T-helper 2 cell treated with Interferon-gamma antibody and Interleukin-4, amounts not matched to agents 5 μg/mL and 100 μg/mL, for 36 hours (primary cell): ENCODE results near the gene ZBTB24.

Experiments used
- DNase-seq: peaks from one replicate; pipeline ENCODE4 v3.0.0; 2021; ENCODE audit warnings: low spot score
- H3K27ac Mint-ChIP-seq: one replicate; pipeline ENCODE4 v1.8.0; 2021; ENCODE audit warnings: mild to moderate bottlenecking, mixed read lengths
- H3K27me3 Mint-ChIP-seq: one replicate; pipeline ENCODE4 v1.8.0; 2021; ENCODE audit warnings: low read depth, mixed read lengths
- H3K36me3 Mint-ChIP-seq: one replicate; pipeline ENCODE4 v1.8.0; 2021; ENCODE audit warnings: low read depth, mixed read lengths
- H3K4me1 Mint-ChIP-seq: one replicate; pipeline ENCODE4 v1.8.0; 2021; ENCODE audit warnings: low read depth, mixed read lengths
- H3K4me3 Mint-ChIP-seq: one replicate; pipeline ENCODE4 v1.8.0; 2022; ENCODE audit warnings: mild to moderate bottlenecking, moderate library complexity, mixed read lengths
- H3K9me3 Mint-ChIP-seq: one replicate; pipeline ENCODE4 v1.8.0; 2021; ENCODE audit warnings: mixed read lengths

ZBTB24 gene

DNA sequence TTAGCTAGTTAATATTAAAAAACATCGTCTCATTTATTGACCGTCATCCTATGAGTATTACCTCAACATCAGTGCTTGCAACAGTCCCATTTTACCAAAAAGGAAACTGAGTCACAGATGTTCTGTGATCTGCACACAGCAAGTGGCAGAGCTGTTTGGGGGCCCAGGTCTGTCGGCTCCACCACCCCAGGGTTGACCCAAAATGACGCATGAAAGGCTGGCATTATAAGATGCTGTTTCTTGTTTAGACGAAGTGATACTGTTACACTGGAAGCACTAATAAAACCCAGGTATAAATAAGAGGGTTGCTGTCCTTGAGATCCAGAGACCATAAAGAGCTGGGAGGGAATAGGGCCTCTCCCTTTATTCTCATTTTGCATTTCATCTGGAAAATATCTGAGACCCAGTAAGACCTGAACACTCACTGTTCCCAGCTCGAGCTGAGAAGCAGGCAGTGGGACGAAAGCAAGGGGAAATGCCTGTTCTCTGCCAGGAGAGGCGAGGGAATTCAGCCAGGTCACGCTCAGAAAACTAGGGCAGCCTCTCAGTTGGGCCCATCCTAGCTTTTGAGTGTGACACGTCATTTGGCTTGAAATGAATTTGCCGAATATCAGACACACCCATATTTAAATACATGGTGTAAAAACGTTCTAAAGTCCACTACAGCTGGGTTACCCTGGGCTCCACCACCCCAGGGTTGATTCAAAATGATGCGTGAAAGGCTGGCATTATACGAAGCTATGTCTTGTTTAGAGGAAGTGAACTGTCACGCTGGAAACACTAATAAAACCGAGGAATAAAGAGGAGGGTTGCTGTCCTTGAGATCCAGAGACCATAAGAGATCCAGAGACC is 26.1 kb downstream of the ZBTB24 start:
- H3K36me3 Mint-ChIP-seq = peaks cover 28% of the 10 kb centered on the region
- DNase-seq = no peak
- peak overlapping the region; percentile 58 for H3K4me3 Mint-ChIP-seq
- peaks cover 4% of the 10 kb centered on the region for H3K9me3 Mint-ChIP-seq
- H3K27me3 Mint-ChIP-seq = no peaks in the 10 kb centered on the region
- peak overlapping the region; percentile 34 for H3K27ac Mint-ChIP-seq
- peaks cover 56% of the 10 kb centered on the region for H3K4me1 Mint-ChIP-seq

DNA sequence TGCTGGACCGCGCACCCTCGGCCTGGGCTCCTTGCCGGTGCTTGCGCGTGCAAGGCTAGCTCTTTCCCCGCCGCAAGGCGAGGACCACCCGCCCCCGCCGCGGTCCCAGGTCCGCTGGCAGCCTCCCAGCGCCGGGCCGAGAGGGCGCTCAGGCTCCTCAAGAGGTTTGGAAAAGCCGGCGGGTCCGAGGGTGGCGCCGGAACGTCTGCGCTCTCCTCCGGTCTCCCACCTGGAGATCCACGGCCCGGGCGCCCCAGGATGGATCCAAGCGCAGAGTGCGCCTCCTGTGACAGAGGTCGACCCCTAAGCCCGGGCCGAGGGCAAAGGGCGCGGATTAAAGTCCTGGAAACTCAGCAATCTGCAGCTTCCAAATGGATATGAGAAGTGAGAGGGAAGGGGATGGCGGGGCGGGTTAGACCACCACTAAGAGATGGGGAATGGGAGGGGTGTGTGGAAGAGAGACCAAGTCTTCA is 26.9 kb downstream of the ZBTB24 start:
- H3K36me3 Mint-ChIP-seq = peaks cover 27% of the 10 kb centered on the region
- no peak for DNase-seq
- peaks cover 55% of the 10 kb centered on the region for H3K4me1 Mint-ChIP-seq
- H3K27me3 Mint-ChIP-seq = no peaks in the 10 kb centered on the region
- H3K4me3 Mint-ChIP-seq = peak overlapping the region; percentile 58
- H3K27ac Mint-ChIP-seq = peak overlapping the region; percentile 15
- peaks cover 2% of the 10 kb centered on the region for H3K9me3 Mint-ChIP-seq

DNA sequence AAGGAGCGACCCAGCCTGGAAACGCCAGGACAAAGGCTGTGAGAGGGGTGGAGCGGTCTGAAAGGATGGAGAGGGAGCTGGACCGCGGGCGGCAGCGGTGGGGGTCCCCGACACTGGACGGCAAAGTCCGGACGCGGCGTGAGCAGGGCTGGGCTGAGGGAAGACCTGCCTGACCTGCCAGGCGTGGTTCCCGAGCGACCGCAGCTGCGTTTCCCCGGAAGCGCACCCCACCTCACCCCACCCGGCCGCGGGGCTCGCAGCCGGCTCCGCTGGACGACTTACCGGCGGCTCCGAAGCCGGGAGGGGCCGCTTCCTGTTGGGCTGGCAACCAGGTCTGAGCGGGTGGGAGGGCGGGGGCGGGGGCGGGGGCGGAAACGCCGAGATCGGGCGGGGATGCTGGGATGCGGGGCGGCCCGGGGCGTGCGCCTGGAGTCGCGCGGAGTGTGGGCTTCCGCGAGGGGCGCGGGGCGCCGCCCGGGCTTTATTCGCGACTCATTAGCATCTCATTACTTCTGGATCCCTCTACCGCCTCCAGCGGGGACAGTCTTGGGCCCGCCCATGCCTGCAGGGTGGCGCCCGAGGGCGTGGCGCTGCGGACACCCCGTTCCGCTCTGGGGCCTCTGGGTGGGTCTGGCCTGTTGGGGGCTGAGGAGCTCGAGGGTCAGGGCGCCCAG is 27.4 kb downstream of the ZBTB24 start, which contains the start of gene MICAL1:
Gene MICAL1, minus strand, starts transcription at position 336 of the 674 bp plus-strand sequence. CDS start 1,576 bp downstream, outside the sequence.
- no peaks in the 10 kb centered on the region for H3K9me3 Mint-ChIP-seq
- DNase-seq = peak; percentile 69
- peaks cover 28% of the 10 kb centered on the region for H3K36me3 Mint-ChIP-seq
- H3K27me3 Mint-ChIP-seq = no peaks in the 10 kb centered on the region
- H3K4me1 Mint-ChIP-seq = peaks cover 55% of the 10 kb centered on the region
- peak within 1 kb of the TSS; percentile 97 for H3K27ac Mint-ChIP-seq
- H3K4me3 Mint-ChIP-seq = peak within 1 kb of the TSS; percentile 96

DNA sequence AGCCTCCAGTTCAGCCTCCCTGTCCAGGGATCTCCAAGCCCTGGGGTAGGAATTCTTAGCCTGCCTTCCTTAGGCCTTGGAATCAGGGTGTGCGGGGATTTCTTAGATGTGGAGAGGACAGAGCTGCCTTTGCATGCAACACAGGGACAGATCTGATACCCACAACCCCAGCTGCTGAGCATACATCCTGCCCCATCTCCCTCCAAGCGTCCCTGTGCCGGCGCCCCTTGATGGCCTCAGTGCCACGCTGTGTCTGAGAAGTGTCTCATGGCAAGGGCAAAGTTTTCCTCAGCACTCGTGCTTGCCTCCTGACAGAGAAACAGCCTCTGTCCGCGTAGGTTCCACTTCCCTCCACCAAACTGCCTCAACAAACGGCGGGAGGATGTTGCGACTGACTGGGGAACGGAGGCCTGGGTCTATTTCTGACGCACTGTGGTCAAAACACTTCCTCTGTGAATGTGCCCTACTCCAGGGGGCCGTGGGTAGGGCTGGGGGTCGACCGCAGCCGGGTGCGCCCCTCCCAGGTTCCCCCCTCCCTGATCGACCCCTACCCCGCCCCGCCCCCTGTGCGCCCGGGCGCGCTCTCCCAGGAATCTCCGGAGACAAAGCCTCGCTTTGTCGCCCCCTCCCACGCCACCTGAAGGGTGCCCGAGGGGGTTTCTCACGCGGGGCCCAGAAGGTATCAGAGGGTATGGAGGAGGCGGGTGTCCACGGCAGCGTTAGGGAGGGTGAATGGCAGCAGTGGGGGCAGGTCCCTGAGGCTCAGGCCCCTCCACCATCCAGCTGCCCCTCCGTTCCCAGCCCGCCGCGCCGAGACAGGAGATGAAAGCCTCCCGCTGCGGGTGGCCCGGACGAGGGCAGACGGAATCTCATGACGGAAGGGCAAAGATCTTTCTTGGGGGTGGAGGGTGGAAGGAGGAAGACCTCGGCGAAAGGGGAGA is 28.3 kb downstream of the ZBTB24 start:
- no peaks in the 10 kb centered on the region for H3K27me3 Mint-ChIP-seq
- H3K36me3 Mint-ChIP-seq = peaks cover 34% of the 10 kb centered on the region
- peaks cover 60% of the 10 kb centered on the region for H3K4me1 Mint-ChIP-seq
- no peaks in the 10 kb centered on the region for H3K9me3 Mint-ChIP-seq
- peak; percentile 58 for DNase-seq
- H3K4me3 Mint-ChIP-seq = peak overlapping the region; percentile 96
- H3K27ac Mint-ChIP-seq = peak overlapping the region; percentile 97

DNA sequence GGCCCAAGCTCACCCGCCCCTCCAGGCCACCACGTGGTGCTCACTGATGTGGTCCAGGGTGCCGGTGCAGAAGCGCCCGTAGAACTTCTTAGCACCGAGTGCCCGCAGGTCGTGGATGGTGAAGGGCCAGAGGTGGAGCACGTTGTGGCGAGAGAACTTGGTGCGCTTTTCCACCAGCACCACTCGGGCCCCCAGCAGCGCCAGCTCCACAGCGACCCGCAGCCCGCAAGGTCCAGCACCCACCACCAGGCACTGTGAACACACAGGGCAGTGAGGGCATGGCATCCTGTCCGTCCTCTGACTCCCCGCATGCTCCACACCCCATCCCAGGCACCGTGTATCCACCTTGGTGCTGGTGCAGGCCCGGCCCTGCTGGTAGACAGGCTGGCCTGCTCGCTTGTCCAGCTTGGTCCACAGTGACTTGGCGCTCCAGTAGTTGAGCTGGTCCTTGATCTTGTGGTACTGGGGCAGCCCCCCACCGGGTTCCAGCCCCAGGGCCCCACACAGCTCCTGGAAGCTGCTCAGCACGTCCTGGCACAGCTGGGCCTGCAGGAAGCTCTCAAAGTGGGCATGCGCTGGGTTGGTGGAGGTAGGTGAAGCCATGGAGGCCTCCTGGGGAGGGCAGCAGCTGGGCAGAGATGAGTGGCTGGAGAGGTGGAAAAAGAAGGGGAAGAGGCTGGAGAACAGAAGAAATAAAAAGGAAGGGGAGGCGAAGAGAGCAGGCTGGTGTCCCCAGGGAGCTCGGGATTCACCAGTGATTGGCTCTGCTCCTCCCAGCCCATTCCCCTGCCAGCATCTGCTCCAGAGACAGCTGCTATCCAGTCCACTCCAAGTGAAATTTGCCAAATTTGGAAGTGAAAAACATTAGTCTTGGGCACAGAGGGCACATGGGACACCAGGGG is 29.2 kb downstream of the ZBTB24 start:
- DNase-seq = no peak
- H3K4me1 Mint-ChIP-seq = peaks cover 55% of the 10 kb centered on the region
- peaks cover 35% of the 10 kb centered on the region for H3K36me3 Mint-ChIP-seq
- peak overlapping the region; percentile 95 for H3K27ac Mint-ChIP-seq
- no peaks in the 10 kb centered on the region for H3K9me3 Mint-ChIP-seq
- no peaks in the 10 kb centered on the region for H3K27me3 Mint-ChIP-seq
- peak overlapping the region; percentile 91 for H3K4me3 Mint-ChIP-seq

DNA sequence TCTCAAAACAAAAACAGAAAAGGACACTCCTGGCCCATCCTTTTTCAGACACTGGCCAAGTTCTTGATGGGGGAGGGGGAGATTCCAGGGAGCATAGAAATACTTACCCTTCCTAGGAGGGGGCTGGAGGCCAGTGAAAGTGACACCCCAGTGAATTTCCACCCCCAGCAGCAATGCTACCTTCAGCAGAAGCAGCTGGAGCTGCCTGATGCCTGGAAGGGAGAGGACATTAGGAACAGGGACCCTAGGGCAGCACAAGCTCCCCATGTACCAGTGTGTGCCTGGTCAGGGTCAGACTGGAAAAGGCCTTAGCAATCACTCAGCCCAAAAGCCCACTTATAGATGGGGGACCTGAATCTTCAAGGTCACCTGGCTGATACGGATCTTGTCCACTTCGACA is 29.9 kb downstream of the ZBTB24 start:
- peaks cover 56% of the 10 kb centered on the region for H3K4me1 Mint-ChIP-seq
- DNase-seq = no peak
- peak overlapping the region; percentile 15 for H3K27ac Mint-ChIP-seq
- H3K9me3 Mint-ChIP-seq = no peaks in the 10 kb centered on the region
- H3K4me3 Mint-ChIP-seq = peak overlapping the region; percentile 91
- no peaks in the 10 kb centered on the region for H3K27me3 Mint-ChIP-seq
- H3K36me3 Mint-ChIP-seq = peaks cover 36% of the 10 kb centered on the region

DNA sequence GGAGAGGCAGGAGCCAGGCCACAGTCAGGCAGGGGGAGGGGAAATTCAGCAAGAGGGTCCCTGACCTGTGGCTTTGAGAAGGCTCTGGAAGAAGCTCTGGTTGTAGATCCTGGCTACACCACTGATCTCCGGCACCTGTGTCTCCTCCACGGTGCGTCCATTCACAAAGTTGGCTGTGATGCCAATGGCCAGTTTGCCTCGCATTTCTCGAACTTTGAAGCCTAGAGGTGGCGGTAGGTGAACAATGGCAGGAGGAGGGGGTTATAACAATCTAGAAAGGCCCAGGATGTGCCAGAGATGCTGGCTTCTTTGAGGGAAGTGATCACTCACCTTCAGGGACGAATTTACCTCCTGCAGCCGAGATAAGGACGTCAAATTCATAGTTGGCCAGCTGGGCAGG is 30.8 kb downstream of the ZBTB24 start:
- H3K36me3 Mint-ChIP-seq = peaks cover 43% of the 10 kb centered on the region

DNA sequence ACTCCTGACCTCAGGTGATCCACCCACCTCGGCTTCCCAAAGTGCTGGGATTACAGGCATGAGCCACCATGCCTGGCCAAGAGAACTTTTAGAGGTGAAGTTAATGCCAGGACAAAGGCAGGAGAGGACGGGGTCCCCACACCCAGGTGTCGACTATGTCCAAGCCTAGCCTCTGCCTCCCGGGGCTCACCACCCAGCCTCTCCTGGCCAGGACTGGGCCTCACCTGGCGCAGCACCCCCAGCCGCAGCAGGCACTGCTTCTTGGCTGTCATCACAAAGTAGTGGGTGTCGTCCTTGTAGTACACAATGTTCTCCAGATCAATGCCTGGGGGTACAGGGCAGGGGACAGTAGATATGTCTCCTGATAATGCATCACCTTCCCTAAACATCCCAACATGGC is 31.6 kb downstream of the ZBTB24 start:
- H3K4me1 Mint-ChIP-seq = peaks cover 50% of the 10 kb centered on the region
- H3K27ac Mint-ChIP-seq = no peak overlapping the region
- no peaks in the 10 kb centered on the region for H3K27me3 Mint-ChIP-seq
- no peaks in the 10 kb centered on the region for H3K9me3 Mint-ChIP-seq
- H3K36me3 Mint-ChIP-seq = peaks cover 48% of the 10 kb centered on the region
- H3K4me3 Mint-ChIP-seq = no peak overlapping the region
- no peak for DNase-seq

More for the DNA sequence above, 30.8 kb downstream of the ZBTB24 start:
- H3K4me1 Mint-ChIP-seq = peaks cover 49% of the 10 kb centered on the region
- DNase-seq = no peak
- peak overlapping the region; percentile 63 for H3K27ac Mint-ChIP-seq
- peak overlapping the region; percentile 55 for H3K4me3 Mint-ChIP-seq
- H3K9me3 Mint-ChIP-seq = no peaks in the 10 kb centered on the region
- H3K27me3 Mint-ChIP-seq = no peaks in the 10 kb centered on the region

DNA sequence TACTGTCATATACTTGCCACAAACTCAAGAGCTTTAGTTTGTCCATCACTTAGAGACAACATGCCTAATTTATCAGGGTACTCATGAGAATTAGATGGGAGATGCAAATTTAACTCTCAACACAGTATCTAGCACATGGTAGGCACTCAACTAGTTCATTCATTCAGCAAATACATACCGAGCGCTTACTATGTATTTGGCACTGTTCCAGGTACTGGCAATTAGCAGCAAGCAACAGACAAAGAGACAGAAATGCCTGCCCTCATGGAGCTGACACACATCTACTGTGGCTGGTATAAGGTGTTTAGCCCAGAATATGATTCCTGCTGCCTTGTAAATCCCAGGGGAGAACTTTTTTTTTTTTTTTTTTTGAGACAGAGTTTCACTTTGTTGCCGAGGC is 32.2 kb downstream of the ZBTB24 start:
- no peaks in the 10 kb centered on the region for H3K27me3 Mint-ChIP-seq
- H3K4me1 Mint-ChIP-seq = peaks cover 50% of the 10 kb centered on the region

DNA sequence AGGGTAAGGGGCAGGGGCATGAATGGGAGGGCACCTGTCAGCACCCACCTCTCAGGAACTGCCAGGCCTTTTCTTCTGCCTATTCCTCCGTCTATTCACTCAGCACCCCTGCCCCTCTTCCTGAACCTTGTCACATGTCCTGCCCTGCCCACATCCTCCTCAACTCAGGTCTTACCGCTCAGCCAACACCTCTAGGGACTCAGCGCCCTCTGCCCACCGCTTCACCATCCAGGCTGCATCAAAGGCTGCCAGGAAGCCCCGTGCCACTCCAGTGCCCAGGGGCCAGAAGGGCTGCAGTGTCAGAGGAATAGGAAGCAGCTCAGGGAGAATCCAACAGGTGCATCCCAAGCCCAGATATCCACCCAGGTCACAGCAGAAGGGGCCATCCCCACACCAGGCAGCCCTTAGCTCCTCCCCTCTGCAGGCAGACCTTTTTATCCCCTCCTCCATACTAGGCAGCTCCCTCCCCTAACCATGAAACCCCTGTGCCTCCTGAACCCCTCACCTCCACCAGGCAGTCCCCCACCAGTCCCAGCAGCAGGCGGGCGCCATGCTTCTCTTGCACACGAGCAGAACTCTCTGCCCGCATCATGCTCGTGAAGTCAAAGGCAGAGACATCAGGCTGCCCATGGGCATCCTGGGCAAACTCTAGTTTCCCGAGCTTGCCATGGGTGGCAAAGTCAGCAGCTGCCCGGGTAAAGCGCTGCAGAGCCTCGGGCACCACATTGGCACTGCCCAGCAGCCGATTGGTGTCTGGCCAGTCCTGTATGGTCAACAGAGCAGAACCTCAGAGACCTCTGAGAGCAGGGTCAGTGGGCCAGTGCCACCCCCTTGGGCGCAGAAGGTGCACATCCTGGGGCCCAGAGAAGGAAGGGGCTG is 33.0 kb downstream of the ZBTB24 start:
- Mint-ChIP-seq H3K27ac (peak overlapping the region; percentile 56), H3K9me3 (no peaks in the 10 kb centered on the region), H3K4me1 (peaks cover 50% of the 10 kb centered on the region), H3K4me3 (peak overlapping the region; percentile 75), H3K36me3 (peaks cover 57% of the 10 kb centered on the region), H3K27me3 (no peaks in the 10 kb centered on the region)
- DNase-seq = no peak

More for the DNA sequence above, 32.2 kb downstream of the ZBTB24 start:
- no peak overlapping the region for H3K4me3 Mint-ChIP-seq
- no peak for DNase-seq
- H3K27ac Mint-ChIP-seq = peak overlapping the region; percentile 27
- H3K36me3 Mint-ChIP-seq = peaks cover 52% of the 10 kb centered on the region
- no peaks in the 10 kb centered on the region for H3K9me3 Mint-ChIP-seq

DNA sequence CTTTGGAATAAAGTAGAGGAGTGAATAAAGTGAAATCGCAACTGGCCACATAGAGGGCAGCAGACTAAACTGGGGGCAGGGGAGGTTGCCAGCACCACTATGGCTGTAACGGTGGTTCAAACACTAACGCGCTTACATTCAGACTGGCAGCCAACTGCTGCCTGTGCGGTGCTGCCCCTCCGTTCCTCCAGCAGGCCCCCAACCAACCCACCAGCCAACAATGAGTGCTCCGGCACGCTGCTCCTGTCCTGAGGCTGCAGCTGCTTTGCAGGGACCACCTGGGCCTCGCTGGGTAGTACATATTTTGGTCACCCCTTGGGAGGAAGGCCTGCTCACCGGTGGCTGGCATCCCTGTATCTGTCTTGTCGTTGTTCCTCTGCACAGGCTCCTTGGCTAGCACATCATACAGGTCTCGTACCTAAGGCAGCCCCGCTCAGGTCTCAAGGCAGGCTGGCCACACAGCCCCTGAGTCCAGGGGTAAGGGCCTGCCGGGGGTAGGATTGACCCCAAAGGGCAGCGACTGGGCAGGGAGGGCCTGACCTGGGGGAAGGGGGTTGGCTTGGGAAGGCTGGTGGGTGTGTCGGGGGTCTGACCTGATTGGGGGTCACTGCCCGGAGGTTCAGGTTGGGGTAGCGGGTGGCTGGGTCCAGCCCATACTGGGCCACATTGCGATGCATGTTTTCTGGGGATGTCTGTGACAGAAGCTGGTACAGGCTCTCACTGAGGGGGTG is 33.8 kb downstream of the ZBTB24 start:
- Mint-ChIP-seq H3K4me3 (peak overlapping the region; percentile 75), H3K4me1 (peaks cover 45% of the 10 kb centered on the region), H3K36me3 (peaks cover 57% of the 10 kb centered on the region), H3K27ac (peak overlapping the region; percentile 56), H3K9me3 (no peaks in the 10 kb centered on the region), H3K27me3 (no peaks in the 10 kb centered on the region)
- DNase-seq = no peak
